K562 (cell line): ENCODE data around the gene GAB2. TPM values are rescaled to one million over a fixed set of nuclear protein-coding genes. Genes with fewer than 3 reads are reported as not detected.

Experiments used
- NR2C1 ChIP-seq, 2 experiments: fragments of 450-650 bp; IDR thresholded peaks; 2 replicates each; pipeline ENCODE4 v1.6.1; 2017; ENCODE audit warnings: mild to moderate bottlenecking in 2 of 2, antibody characterized with exemption in 1 of 2, inconsistent platforms in 1 of 2, missing compliant biosample characterization in 1 of 2, missing genetic modification characterization in 1 of 2
- PHB2 ChIP-seq: fragments of 450-650 bp; IDR thresholded peaks from 2 replicates; pipeline ENCODE4 v1.6.1; 2017; ENCODE audit warnings: low read depth
- RFX7 ChIP-seq: fragments of 250-450 bp; sonication (Bioruptor Pico); IDR thresholded peaks from 2 replicates; pipeline ENCODE4 v1.5.1; 2021; ENCODE audit warnings: mild to moderate bottlenecking
- polyA plus RNA-seq, 8 experiments: library from polyadenylated mRNA; depleted of rRNA in 4 of 8; stranded (reverse) in 5 of 8; unstranded in 3 of 8; fragments of >200 nt; fragmentation: Nextera tagmentation in 2 of 8; fragmentation: Illumina TruSeq in 1 of 8; extraction: Ambion mirVana in 2 of 8; extraction: Trizol in 1 of 8; gene quantifications; 2 replicates each; pipeline versions ENCODE4 v1.2.1 to v1.2.3, GENCODE V29; 2011 to 2014; ENCODE audit warnings: inconsistent platforms in 1 of 8, missing spikeins in 1 of 8
- total RNA-seq, 7 experiments: library from RNA; depleted of rRNA in 6 of 7; stranded (reverse); fragments of >200 nt in 6 of 7; fragmentation: Illumina TruSeq in 2 of 7; extraction: Trizol in 2 of 7; gene quantifications; 2 replicates each; pipeline versions ENCODE4 v1.2.1 to v1.2.3, GENCODE V29; 2011 to 2021; ENCODE audit warnings: low replicate concordance in 1 of 7
- TF ChIP-seq, protein P1 (sequence below): IDR thresholded peaks from 2 replicates; pipeline ENCODE4 v1.6.1; 2011; ENCODE audit warnings: borderline replicate concordance, low read depth, mild to moderate bottlenecking, moderate library complexity, low read length; ENCODE audit not compliant: insufficient read depth, poor library complexity, severe bottlenecking
- TF ChIP-seq, protein P2 (sequence below): fragments of 150-350 bp; IDR thresholded peaks from 2 replicates; pipeline ENCODE4 v1.6.1; 2014; ENCODE audit warnings: low read depth, mild to moderate bottlenecking, low read length, borderline replicate concordance
- TF ChIP-seq, protein P3 (sequence below): fragments of 250-450 bp; sonication (Bioruptor Pico); IDR thresholded peaks from 2 replicates; pipeline ENCODE4 v1.5.1; 2021; ENCODE audit warnings: mild to moderate bottlenecking

GAB2 gene
- total and polyA plus RNA-seq, 9 of the 15 experiments (the other 6 are each of a cell fraction or from before 2014, with no cell fraction given) = 2.3 to 35.2 (median 16.1) TPM

DNA sequence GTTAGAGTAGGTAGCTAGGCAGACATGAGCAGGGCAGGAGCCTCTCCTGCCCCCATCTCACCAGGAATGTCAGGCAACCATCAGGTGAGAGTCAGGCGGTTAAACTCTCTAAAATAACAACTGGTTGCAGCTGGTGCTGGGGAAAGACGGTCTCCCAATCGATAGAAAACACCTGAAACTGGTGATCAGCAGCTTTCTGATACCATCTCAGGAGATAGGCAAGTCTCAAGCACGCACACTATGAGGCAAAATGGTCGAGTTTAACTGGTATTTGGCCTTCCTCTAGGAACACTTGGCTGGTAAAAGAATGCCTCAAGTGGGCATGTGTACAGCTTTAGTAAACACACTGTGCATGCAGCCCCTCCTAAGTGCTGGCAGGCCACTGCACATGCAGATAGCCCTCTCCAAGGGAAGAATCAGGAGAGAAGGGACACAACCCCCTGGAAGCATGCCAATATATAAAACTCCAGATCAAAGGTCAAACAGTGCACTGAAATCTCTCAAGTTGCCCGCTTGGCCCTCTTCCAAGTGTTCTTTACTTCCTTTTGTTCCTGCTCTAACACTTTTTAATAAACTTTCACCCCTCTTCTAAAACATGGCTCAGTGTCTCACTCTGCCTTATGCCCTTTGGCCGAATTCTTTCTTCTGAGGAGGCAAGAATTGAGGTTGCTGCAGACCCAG, 140.2 kb downstream of the GAB2 start (continued):
- TF ChIP-seq, protein P1, sequence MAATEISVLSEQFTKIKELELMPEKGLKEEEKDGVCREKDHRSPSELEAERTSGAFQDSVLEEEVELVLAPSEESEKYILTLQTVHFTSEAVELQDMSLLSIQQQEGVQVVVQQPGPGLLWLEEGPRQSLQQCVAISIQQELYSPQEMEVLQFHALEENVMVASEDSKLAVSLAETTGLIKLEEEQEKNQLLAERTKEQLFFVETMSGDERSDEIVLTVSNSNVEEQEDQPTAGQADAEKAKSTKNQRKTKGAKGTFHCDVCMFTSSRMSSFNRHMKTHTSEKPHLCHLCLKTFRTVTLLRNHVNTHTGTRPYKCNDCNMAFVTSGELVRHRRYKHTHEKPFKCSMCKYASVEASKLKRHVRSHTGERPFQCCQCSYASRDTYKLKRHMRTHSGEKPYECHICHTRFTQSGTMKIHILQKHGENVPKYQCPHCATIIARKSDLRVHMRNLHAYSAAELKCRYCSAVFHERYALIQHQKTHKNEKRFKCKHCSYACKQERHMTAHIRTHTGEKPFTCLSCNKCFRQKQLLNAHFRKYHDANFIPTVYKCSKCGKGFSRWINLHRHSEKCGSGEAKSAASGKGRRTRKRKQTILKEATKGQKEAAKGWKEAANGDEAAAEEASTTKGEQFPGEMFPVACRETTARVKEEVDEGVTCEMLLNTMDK = no peak
- TF ChIP-seq PHB2 (no peak), NR2C1 (IDR thresholded peaks at IDR 0.05) (peak; percentile 39; the same call in 1 of the 2 replicates), NR2C1 (tag; IDR thresholded peaks at IDR 0.05) (peak; percentile 59), RFX7 (CRISPR knock-in tag) (no peak)
- TF ChIP-seq, protein P2, sequence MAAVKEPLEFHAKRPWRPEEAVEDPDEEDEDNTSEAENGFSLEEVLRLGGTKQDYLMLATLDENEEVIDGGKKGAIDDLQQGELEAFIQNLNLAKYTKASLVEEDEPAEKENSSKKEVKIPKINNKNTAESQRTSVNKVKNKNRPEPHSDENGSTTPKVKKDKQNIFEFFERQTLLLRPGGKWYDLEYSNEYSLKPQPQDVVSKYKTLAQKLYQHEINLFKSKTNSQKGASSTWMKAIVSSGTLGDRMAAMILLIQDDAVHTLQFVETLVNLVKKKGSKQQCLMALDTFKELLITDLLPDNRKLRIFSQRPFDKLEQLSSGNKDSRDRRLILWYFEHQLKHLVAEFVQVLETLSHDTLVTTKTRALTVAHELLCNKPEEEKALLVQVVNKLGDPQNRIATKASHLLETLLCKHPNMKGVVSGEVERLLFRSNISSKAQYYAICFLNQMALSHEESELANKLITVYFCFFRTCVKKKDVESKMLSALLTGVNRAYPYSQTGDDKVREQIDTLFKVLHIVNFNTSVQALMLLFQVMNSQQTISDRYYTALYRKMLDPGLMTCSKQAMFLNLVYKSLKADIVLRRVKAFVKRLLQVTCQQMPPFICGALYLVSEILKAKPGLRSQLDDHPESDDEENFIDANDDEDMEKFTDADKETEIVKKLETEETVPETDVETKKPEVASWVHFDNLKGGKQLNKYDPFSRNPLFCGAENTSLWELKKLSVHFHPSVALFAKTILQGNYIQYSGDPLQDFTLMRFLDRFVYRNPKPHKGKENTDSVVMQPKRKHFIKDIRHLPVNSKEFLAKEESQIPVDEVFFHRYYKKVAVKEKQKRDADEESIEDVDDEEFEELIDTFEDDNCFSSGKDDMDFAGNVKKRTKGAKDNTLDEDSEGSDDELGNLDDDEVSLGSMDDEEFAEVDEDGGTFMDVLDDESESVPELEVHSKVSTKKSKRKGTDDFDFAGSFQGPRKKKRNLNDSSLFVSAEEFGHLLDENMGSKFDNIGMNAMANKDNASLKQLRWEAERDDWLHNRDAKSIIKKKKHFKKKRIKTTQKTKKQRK = no peak
- TF ChIP-seq, protein P3, sequence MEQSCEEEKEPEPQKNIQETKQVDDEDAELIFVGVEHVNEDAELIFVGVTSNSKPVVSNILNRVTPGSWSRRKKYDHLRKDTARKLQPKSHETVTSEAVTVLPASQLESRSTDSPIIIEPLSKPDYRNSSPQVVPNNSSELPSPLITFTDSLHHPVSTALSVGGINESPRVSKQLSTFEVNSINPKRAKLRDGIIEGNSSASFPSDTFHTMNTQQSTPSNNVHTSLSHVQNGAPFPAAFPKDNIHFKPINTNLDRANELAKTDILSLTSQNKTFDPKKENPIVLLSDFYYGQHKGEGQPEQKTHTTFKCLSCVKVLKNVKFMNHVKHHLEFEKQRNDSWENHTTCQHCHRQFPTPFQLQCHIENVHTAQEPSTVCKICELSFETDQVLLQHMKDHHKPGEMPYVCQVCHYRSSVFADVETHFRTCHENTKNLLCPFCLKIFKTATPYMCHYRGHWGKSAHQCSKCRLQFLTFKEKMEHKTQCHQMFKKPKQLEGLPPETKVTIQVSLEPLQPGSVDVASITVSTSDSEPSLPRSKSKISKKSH (CRISPR knock-in tag) = no peak
